Endothelial cell of umbilical vein (primary cell): ENCODE results near the gene RYR3. TPM values are rescaled to one million over a fixed set of nuclear protein-coding genes. Genes with fewer than 3 reads are reported as not detected.

ENCODE experiments used
- BruUV-seq: library from RNA; stranded (reverse); fragments of 400-500 nt; replicated peaks from 2 replicates; lab custom pipeline; 2021; lab: Mats Ljungman, UMichigan
- CTCF ChIA-PET: fragments of 300-600, 350-600 bp; sonication (Branson Sonifier 250); formaldehyde crosslinking; loops from one replicate; lab custom pipeline; 2021; ENCODE audit warnings: antibody characterized with exemption, inconsistent platforms; lab: Charles Lee
- POLR2A ChIA-PET: fragments of 300-600, 350-600 bp; sonication (Branson Sonifier 250); formaldehyde crosslinking; loops from one replicate; lab custom pipeline; 2021; ENCODE audit warnings: antibody characterized with exemption, inconsistent platforms; lab: Charles Lee
- DNase-seq: peaks from one replicate; pipeline ENCODE4 v3.0.0-alpha.2; 2011; ENCODE audit warnings: low read depth, low spot score
- FAIRE-seq: peaks from 2 replicates; lab custom pipeline; 2011; peaks lifted over from hg19 to GRCh38; lab: Jason Lieb, UNC
- H2AFZ ChIP-seq: 2 replicates; pipeline ENCODE4 v1.6.0; 2012; ENCODE audit warnings: low read depth, low read length, control low read depth, inconsistent platforms
- H3K27ac ChIP-seq: 2 replicates; pipeline ENCODE4 v1.5.1; 2011; ENCODE audit warnings: low read depth, mild to moderate bottlenecking, control low read depth, low read length, moderate library complexity; ENCODE audit not compliant: insufficient read depth
- H3K27me3 ChIP-seq, 2 experiments: 2 replicates each; pipeline versions ENCODE4 v1.6.0 to v1.6.1; 2011; ENCODE audit warnings: low read length in 2 of 2, mixed read lengths in 1 of 2; ENCODE audit not compliant: control insufficient read depth in 2 of 2, insufficient read depth in 2 of 2
- H3K36me3 ChIP-seq, 2 experiments: 2 replicates in 1 of 2; 3 replicates in 1 of 2; pipeline ENCODE4 v1.5.1; 2011; ENCODE audit warnings: low read length in 2 of 2, mild to moderate bottlenecking in 1 of 2, moderate library complexity in 1 of 2; ENCODE audit not compliant: control insufficient read depth in 2 of 2, insufficient read depth in 2 of 2; ENCODE audit errors: extremely low read depth in 1 of 2
- H3K4me1 ChIP-seq: 3 replicates; pipeline ENCODE4 v1.5.1; 2011; ENCODE audit warnings: mild to moderate bottlenecking, low read length; ENCODE audit not compliant: control insufficient read depth, insufficient read depth; ENCODE audit errors: extremely low read depth
- H3K4me2 ChIP-seq: 2 replicates; pipeline ENCODE4 v1.6.1; 2011; ENCODE audit warnings: low read length, control low read depth, mixed read lengths; ENCODE audit not compliant: insufficient read depth
- H3K4me3 ChIP-seq, 3 experiments: fragments of 200-600 bp in 1 of 3; sonication (generic), shearing (Covaris generic) in 1 of 3; replicated peaks in 1 of 3; 2 replicates each; pipeline ENCODE4 v1.5.1; 2011 to 2016; ENCODE audit warnings: control low read depth in 3 of 3, low read length in 3 of 3, mild to moderate bottlenecking in 2 of 3, inconsistent platforms in 1 of 3, low read depth in 1 of 3, moderate library complexity in 1 of 3; ENCODE audit not compliant: insufficient read depth in 1 of 3
- H3K79me2 ChIP-seq: 2 replicates; pipeline ENCODE4 v1.6.0; 2012; ENCODE audit warnings: low read length, inconsistent platforms; ENCODE audit not compliant: control insufficient read depth, insufficient read depth
- H3K9ac ChIP-seq: replicated peaks from 2 replicates; pipeline ENCODE3; 2011; ENCODE audit warnings: low read length, control low read depth; ENCODE audit not compliant: insufficient read depth; ENCODE audit errors: extremely low read depth
- H3K9me1 ChIP-seq: replicated peaks from 3 replicates; pipeline ENCODE4 v1.6.0; 2011; ENCODE audit warnings: mild to moderate bottlenecking, low read length; ENCODE audit not compliant: control insufficient read depth, insufficient read depth; ENCODE audit errors: extremely low read depth
- H3K9me3 ChIP-seq: replicated peaks from 2 replicates; pipeline ENCODE4 v1.5.1; 2012; ENCODE audit warnings: low read length, inconsistent platforms; ENCODE audit not compliant: control insufficient read depth, insufficient read depth
- H4K20me1 ChIP-seq: replicated peaks from 2 replicates; pipeline ENCODE3; 2011; ENCODE audit warnings: mild to moderate bottlenecking, low read length; ENCODE audit not compliant: control insufficient read depth, insufficient read depth; ENCODE audit errors: extremely low read depth
- FOS ChIP-seq: IDR thresholded peaks from 2 replicates; pipeline ENCODE4 v1.6.1; 2011; ENCODE audit warnings: mild to moderate bottlenecking, low read length, moderate library complexity, borderline replicate concordance; ENCODE audit not compliant: insufficient read depth
- JUN ChIP-seq: IDR thresholded peaks from 2 replicates; pipeline ENCODE4 v1.6.1; 2011; ENCODE audit warnings: borderline replicate concordance, low read depth; ENCODE audit not compliant: insufficient read length, insufficient read depth
- POLR2A ChIP-seq: IDR thresholded peaks from 2 replicates; pipeline ENCODE4 v1.6.1; 2012; ENCODE audit warnings: low read depth, mild to moderate bottlenecking, control low read depth, low read length
- POLR2AphosphoS5 ChIP-seq: IDR thresholded peaks from 2 replicates; pipeline ENCODE4 v1.6.1; 2012; ENCODE audit warnings: low read depth, mild to moderate bottlenecking, control low read depth, low read length, moderate library complexity; ENCODE audit not compliant: insufficient read depth
- dilution Hi-C: fragments of 300-500 bp; cut with MboI; formaldehyde crosslinking; loops from one replicate; pipeline ENCODE4 v1.15.0; 2019; ENCODE audit warnings: low sequenced_read_pairs; ENCODE audit not compliant: extremely low pct_ligation_motif_present
- intact Hi-C: fragments of 100-400 bp; cut with micrococcal nuclease; formaldehyde crosslinking; loops from one replicate; pipeline ENCODE4 v1.10.0; 2022
- polyA plus RNA-seq, 4 experiments: library from polyadenylated mRNA; depleted of rRNA in 3 of 4; stranded (reverse) in 3 of 4; unstranded in 1 of 4; fragments of >200 nt; gene quantifications; 2 replicates each; pipeline versions ENCODE4 v1.2.1 to v1.2.3, GENCODE V29; 2011 to 2012; ENCODE audit warnings: missing spikeins in 1 of 4
- total RNA-seq: library from RNA; stranded (reverse); gene quantifications from 2 replicates; pipeline ENCODE4 v1.2.3, GENCODE V29; 2021
- TF ChIP-seq, protein P1 (sequence below), 2 donors: IDR thresholded peaks; 1 replicate in 1 of 2; 2 replicates in 1 of 2; pipeline ENCODE4 v1.5.1; 2011; ENCODE audit warnings: low read length in 2 of 2, mild to moderate bottlenecking in 2 of 2, moderate library complexity in 2 of 2, control low read depth in 1 of 2, inconsistent platforms in 1 of 2, low read depth in 1 of 2; ENCODE audit not compliant: insufficient read depth in 1 of 2; ENCODE audit errors: extremely low read depth in 1 of 2

RYR3 gene
- total and polyA plus RNA-seq, 2 donors (not counting 3 experiments of a cell fraction or from before 2014, with no cell fraction given): not detected

GRCh38 chr15:33860754-33861153 is 550.0 kb downstream of the RYR3 start:
- no peak overlapping the region for H3K27ac ChIP-seq
- FAIRE-seq: no peak
- dilution Hi-C loops: no loop called here
- no peak for TF ChIP-seq JUN
- TF ChIP-seq FOS: peak; percentile 60
- TF ChIP-seq POLR2A: no peak
- TF ChIP-seq, protein P1, sequence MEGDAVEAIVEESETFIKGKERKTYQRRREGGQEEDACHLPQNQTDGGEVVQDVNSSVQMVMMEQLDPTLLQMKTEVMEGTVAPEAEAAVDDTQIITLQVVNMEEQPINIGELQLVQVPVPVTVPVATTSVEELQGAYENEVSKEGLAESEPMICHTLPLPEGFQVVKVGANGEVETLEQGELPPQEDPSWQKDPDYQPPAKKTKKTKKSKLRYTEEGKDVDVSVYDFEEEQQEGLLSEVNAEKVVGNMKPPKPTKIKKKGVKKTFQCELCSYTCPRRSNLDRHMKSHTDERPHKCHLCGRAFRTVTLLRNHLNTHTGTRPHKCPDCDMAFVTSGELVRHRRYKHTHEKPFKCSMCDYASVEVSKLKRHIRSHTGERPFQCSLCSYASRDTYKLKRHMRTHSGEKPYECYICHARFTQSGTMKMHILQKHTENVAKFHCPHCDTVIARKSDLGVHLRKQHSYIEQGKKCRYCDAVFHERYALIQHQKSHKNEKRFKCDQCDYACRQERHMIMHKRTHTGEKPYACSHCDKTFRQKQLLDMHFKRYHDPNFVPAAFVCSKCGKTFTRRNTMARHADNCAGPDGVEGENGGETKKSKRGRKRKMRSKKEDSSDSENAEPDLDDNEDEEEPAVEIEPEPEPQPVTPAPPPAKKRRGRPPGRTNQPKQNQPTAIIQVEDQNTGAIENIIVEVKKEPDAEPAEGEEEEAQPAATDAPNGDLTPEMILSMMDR (IDR thresholded peaks at IDR 0.05; ENCODE audit: extremely low read depth in 1 of 2, insufficient read depth in 1 of 2, low read depth in 1 of 2, low read length in 2 of 2): no peak
- TF ChIP-seq POLR2AphosphoS5: no peak
- BruUV-seq: no TSS peak
- H3K4me2 ChIP-seq: no peak overlapping the region
- DNase-seq: peak; percentile 6
- no peak overlapping the region for H3K9ac ChIP-seq
- ChIA-PET POLR2A (no interaction called here), CTCF (interaction anchor here (0.6 kb wide), 1 partner anchor 21 kb away, joined by 3 read pairs; no protein-coding TSS in a partner anchor)
- no peak overlapping the region for H3K4me3 ChIP-seq
- H2AFZ ChIP-seq: no peak overlapping the region
- H3K4me1 ChIP-seq: no peaks in the 10 kb centered on the region
- intact Hi-C loops: no loop called here
- no peaks in the 10 kb centered on the region for H3K36me3 ChIP-seq
- no peaks in the 10 kb centered on the region for H3K9me1 ChIP-seq
- H3K79me2 ChIP-seq: no peaks in the 10 kb centered on the region
- no peaks in the 10 kb centered on the region for H4K20me1 ChIP-seq
- no peaks in the 10 kb centered on the region for H3K27me3 ChIP-seq
- no peaks in the 10 kb centered on the region for H3K9me3 ChIP-seq
